ENCODE results near the gene VRK3.

VRK3 gene

DNA sequence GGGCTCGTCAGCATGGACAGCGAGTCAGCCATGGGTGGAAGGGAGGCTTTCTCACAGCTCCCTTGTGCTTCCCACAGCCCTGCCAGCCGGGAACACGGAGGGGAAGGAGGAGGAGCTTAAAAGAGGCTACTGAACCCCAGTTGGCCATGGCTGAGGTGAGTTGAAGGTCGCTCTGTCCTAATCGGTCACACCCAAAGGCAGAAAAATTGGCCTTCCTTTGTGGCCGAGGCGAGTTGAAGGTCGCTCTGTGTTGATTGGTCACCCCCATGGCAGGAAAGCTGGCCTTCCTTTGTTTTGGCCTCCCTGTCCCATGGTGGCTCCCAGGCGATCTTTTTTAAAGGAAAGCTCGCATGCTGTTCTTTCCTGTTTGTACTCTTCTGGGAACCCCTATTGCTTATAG, 5.8 kb upstream of the VRK3 start:
- DNase-seq (ENCODE audit: low read depth in 2 of 2) = no peak

DNA sequence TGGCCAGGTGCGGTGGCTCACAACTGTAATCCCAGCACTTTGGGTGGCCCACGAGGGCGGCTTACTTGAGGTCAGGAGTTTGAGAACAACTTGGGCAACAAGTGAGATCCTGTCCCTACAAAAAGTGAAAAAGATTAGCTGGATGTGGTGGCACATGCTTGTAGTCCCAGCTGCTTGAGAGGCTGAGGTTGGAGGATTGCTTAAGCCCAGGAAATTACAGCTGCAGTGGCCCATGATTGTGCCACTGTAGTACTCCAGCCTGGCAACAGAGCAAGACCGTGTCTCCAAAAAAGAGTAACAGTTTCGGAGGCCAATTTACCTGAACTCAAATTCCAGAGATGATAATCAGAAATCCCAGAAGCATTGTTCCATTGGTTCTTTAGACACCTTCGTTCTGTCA, 5.1 kb upstream of the VRK3 start:
- no peak for DNase-seq (ENCODE audit: low read depth in 2 of 2)

DNA sequence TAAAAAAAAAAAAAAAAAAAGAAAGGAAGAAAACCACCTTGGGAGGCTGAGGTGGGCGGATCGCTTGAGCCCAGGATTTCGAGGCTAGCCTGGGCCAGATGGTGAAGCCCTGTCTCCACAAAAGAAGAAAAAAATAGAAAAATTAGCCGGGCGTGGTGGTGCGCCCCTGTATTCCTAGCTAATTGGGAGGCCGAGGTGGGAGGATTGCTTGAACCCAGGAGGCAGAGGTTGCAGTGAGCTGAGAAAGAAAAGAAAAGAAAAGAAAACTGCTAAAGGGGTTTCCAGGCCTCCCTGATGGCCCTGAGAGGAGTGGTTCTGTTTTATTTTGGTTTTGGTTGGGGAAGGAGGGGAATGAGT, 1.4 kb upstream of the VRK3 start:
- no peak for DNase-seq (ENCODE audit: low read depth in 2 of 2)

DNA sequence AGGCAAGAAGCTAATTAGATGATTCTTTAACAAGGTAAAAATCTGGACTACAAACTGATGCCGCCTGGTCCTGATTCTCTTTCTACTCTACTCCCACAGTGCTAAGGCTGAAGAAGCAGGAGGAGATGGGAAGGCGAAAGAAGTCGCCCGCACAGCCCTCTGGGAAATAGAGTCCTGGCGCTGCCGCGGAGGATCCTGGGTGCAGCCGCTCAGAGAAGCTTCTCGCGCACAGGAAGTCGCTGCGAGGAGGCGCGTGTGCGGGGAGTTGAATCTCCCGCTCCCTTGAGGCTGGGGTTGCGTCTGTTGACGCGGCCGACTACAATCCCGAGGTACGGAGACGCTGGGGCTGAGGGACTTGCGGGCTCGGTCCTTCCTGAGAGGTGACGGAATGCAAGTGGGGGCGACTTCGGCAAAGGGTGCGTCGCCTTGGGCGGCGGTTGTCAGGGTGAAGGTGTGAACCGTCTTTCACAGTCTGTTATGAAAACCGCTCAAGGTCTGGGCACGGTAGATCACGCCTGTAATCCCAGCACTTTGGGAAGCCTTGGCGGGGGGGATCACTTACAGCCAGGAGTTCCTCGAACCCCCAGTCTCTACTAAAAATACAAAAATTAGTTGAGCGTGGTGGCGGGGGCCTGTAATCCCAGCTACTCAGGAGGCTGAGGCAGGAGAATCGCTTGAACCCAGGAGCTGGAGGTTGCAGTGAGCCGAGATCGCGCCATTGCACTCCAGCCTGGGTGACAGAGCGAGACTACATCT, 800 bp upstream of the VRK3 start, which contains the start of gene ZNF473:
ZNF473 (plus strand) TSS at position 212 of the 756 bp plus-strand sequence. CDS start 5,078 bp downstream, outside the sequence.
- peak; percentile 80 to 86 for DNase-seq (ENCODE audit: low read depth in 2 of 2)

DNA sequence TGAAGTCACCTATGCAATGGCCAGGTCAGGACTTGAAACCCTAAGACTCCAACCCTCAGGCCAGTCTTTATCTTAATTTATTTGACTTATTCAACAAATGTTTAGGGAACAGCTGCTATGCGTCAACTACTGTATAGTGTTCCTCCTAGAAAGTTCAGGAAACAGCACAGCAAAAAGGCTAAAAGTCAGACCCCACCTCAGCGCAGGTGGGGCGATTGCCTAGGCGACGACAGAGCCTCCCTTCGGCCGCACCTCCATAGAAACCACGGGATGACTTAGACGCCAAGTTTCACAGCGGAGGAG, 502 bp downstream of the VRK3 start:
- DNase-seq (ENCODE audit: low read depth in 2 of 2) = no peak

DNA sequence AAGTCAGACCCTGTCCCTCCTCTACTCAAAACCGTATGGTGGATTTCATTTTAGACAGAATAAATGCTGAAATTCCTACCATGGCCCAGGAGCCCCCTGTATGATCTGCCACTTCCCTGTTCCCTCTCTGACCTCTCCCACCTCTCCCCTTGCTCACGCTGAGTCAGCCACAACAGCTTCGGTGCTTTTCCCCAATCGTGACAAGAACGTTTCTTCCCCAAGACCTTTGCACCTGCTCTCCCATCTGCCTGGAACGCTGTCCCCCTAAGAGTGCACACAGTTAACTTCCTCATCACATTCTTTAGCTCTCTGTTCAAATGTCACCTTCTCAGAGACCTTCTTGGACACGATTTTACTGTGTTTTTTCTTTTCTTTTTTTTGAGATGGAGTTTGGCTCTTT, 2.3 kb downstream of the VRK3 start:
- DNase-seq (ENCODE audit: low read depth in 2 of 2) = no peak

DNA sequence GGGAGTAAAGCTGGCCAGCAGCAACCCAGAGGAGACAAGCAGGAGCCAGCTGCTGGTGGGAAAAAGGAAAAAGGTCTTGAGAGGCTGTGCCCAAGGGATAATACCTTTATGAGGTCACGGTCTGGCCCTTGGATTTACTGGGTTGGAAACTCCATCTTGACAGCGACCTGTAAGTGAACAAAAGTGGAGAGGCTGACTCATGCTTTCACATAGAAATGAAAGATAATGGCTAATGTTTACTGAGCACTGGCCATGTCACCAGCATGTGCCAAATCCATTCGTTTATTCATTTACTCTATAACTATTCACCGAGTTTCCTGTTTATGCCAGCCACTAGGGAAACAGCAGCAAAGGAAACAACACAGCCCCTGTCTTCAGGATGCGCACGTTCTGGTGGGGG, 4.7 kb downstream of the VRK3 start:
- DNase-seq (ENCODE audit: low read depth in 2 of 2) = no peak

DNA sequence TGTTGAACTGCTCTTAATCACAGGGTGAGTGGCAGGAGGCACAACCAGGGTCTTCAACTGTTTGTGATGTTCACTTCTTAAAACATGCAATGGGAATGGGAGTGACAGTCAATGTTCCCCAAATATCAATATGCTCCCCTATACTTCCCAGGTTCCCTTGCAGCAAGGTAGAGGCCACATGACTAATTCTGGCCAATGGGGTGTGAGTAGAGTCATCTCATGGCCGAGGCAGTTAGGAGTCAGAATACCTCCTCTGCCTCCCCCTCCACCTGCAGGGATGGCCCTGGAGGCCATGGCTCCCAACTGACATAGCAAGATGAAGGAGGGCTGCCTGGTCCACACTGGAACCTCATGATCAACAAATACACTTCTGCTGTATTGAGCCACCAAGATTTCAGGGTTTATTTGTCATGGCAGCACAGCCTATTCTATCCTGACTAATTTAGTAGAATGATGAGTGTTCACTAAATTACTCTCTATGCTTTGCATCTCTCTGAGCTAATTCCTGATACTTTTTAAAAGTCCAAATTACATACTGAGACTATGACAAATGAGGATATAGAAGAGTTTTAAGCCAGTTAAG, 8.9 kb downstream of the VRK3 start:
- no peak for DNase-seq (ENCODE audit: low read depth in 2 of 2)

DNA sequence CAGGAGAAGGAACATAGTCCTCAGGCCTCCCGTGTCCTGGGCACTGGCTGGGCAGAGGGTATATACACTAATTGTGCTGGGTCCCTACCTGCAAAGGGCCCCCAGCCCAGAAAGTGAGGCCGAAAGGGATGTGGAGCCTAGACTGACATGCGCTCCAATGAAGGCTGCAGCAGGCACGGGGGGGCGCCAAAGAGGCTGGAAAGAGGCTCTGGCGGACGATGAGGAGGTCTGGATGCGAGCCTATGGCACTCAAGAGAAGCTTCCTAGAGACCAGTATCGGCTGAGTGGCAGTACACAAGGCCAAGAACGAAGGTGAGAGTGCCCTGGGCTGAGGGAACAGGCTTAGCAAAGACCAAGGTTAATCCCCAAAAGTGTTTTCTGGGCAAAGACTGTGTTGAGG, 16.6 kb downstream of the VRK3 start:
- no peak for DNase-seq (ENCODE audit: low read depth in 2 of 2)

DNA sequence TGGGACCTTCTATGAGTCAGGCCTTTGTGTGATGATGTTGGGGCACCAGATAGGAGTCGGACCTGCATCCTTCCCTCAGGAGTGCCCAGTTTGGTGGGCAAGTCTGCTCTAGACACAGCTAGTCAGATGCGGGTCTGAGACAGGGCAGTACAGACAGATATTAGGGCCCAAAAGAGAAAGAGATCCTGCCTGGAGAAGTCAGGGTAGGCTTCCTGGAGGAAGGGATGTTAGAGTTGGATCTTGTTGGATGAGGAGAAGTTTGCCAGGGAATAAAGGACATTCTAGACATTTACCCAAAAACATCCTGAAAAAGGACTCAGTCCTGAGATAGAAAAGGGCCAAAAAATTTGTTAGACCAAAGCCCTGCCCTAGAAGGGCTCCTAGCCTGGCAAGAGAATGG, 17.2 kb downstream of the VRK3 start:
- no peak for DNase-seq (ENCODE audit: low read depth in 2 of 2)

DNA sequence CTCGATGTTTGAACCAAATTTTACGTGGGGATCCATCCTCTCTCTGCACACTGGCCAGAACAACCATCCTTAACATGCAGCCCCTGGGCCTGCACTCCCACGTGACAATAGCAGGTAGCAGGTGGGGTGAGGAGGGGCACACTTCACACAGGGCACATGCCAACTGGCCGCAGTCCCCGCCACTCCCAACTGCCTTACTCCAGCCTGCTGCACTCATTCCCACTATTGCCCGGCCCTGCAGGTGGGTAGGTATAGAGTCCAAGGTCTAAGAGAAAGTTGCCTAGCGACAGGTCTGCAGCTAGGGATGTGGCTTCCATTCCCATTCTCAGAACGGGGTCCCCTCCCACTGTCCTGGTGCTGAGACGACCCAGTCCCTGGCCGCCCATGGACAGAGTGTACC, 18.0 kb downstream of the VRK3 start:
- no peak for DNase-seq (ENCODE audit: low read depth in 2 of 2)

DNA sequence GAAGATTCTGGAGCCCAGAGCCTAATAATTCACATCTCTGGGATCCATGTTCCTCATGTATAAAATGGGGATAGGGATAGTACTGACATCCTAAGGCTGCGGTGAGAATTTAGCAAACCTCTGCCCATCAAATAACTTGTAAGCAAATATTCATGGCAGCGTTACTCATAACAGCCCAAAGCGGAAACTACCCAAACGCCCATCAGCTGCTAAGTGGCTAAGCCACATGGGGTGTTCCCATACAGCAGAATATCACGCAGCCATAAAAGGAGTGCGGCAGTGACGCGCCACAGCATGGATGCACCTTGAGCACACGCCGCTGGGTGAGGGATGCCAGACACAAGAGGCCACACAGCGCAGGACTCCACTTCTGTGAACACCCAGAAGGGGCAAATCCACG, 19.7 kb downstream of the VRK3 start:
- no peak for DNase-seq (ENCODE audit: low read depth in 2 of 2)

DNA sequence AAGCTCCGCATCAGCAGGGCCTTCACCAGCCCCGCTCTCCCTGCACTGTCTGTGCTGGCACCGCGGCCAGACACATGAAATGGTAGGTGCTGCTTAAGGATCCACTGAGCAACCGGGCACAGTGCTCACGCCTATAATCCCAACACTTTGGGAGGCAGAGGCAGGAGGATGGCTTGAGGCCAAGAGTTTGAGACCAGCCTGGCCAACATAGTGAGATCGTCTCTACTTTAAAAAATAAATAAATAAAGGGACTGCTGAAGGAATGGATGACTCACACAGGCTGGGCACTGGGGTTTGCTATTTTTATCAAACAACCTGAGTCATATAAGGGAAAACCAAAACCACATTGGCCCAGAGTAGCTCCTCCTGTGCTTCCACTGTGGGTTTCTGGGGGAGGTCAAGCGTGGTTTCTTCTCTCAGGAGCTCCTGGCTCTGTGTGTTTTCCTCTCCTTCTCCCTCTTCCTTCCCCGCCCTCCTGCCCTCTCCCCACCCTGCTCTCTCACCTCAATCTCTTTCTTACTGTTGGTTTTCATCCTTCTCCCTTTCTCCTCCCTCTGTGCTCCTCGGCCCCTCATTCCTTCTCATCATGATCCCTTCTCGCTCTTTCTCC, 21.3 kb downstream of the VRK3 start:
- DNase-seq (ENCODE audit: low read depth in 2 of 2) = peak in 1 of 2 donors; percentile 14

DNA sequence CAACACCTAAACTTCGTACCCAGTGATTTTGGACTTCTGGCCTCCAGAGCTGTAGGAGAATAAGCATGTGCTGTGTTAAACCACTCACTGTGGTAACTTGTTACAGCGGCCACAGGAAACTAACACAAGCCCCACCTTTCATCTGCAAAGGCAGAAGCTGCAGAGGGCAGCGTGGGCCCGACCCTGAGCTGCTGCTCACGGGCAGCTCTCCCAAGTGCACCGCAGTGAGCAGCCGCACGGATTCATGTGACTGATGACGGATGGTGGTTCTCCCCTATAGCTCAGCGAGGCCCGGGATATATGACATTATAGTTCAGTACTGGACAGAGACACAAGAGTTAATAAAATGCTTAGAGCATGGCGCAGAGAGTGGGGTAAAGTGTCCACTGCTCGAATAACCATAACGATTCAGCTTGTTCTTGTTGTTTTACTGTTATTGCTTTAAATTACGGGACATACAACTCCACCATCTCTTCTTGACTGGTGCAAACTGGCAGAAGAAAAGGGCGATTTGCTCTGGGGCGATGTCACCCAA, 21.9 kb downstream of the VRK3 start:
- DNase-seq (ENCODE audit: low read depth in 2 of 2) = no peak

DNA sequence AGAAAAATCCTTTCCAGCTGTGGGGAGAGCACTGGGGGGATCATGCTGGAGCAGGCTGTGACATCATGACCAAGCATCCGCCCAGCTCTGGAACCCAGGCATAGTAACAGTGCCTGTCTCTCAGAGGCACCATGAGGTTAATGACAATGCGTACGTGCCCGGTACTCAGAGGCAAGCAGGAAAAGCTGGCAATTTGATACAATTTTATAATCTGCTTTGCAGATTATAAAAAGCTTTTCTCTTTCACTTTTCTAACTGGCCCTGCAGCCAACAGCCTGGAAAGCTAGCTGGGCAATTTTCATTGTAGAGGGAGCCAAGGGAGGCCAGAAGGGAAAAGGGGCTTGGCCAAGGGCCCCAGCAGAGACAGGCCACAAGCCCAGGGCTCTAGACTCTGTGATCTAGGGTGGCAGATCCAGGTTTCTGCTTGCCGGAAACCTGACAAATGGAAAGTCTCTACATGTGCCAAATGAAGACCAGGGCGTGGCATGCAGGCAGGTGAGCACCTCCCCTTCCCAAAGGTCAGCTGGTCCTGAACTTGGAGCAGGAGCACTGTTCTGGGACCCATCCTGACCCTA, 22.7 kb downstream of the VRK3 start:
- DNase-seq (ENCODE audit: low read depth in 2 of 2) = no peak

DNA sequence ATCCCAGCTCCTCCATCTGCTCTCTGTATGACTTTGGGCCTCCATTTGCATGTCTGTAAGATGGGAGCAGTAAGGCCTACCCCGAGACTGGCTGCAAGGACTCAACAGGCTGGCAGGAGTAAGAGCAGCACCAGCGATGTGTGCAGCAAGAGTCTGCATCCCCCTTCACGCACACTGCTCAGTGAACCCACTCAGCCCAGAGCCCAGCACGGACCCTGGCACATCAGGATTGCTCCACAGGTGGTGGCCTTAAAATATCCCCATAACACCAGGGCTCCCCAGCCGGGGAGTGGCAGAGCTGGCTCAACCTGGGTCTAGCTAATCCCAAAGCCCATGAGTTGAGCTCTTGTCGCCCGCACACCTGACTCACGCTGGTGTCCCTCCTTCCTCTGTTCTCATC, 23.4 kb downstream of the VRK3 start:
- DNase-seq (ENCODE audit: low read depth in 2 of 2) = no peak

DNA sequence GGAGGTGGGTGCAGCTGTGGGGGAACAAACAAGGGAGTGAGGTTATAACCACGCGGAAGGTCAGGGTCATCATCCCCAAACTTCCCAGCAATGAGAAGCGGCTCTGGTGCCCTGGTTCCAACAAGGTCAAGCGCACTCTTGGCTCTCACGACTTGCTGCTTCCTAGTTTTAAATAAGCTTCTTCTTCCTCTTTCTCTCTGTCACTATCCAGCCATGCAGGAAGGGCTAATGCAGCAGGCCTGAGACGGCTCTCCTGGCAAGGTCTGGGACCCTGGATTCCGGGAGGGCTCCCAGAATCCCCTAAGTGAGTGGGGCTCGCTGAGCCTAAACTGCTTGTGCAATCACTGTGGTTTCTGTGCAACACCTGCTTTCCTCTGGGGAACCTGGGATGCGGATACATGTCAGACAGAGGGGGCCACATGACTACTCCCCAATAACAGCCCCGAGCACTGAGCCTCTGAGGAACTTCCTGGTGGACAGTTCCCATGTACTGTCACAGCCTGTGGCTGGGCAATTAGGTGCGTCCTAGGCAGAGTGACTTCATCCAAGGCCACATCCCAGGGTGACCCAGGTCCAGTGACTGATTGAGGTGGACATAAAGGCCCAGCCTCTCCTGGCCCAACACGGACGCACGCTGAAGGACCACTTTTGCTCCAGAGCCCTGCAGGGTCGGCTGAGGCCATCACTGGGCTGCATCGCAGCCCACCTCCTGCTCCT, 24.2 kb downstream of the VRK3 start:
- no peak for DNase-seq (ENCODE audit: low read depth in 2 of 2)

DNA sequence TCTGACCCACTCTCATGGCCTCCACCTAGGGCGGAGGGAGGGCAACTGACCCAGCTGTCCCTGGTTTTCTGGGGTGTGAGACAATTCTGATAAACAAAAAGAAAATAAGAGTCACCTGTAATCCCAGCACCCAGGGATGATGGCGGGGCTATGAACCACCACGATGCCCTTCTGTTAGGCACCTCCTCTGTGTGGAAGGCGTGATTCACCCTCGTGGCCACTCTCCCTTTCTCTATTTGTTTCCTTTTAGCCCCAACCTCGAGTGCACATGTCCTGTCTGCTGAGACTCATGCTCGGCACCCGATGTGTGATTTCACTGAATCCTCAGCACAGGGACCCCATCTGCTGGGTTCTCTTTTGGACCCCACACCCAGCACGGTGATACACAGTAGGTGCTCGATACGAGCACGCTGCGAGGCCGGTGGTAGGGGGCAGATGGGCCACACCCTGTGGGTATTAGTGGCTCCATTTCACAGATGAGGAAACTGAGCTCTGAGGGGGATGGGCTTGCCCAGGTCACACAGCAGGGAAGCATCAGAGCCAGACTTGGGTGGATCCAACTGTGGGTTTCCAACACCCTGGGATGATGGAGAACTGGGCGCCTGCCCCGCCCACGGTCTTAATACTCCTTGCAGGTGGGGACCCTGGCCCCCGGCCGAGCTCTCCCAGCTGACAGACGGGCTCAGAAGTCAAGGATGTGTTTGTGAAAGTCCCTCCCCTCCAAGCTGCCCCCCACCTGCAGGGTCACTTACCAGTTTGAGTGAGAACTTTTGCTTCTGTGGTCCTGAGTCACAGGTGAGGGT, 24.9 kb downstream of the VRK3 start:
- DNase-seq (ENCODE audit: low read depth in 2 of 2) = no peak

DNA sequence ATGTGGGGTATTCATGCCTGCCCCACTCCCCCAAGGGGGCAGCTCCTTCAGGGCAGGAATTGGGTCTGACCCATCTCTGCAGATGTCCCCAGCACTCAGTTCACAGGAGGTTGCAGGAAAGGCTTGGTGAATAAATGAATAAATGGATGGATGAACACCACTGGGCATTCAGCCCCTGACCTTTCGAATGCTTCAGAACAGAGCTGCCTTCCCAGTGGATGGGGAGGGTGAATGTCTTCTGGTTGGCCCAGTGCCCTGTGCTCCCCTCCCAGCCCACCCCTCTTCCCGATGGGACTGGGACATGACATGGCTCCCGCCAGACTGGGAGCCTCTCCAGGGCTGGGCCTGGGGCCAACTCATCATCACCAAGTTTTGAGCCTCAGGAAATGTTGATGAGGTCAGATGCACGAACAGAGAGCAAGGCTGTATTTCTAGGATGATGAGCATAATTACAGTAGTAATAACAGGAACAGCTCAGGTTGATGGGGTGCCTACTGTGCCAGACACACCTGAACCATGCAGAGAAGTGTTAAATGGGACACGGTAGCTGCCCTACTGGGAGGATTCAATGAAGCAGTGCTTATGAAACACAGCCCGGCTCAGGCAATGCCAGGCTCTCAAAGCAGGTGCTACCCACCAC, 25.7 kb downstream of the VRK3 start:
- no peak for DNase-seq (ENCODE audit: low read depth in 2 of 2)

DNA sequence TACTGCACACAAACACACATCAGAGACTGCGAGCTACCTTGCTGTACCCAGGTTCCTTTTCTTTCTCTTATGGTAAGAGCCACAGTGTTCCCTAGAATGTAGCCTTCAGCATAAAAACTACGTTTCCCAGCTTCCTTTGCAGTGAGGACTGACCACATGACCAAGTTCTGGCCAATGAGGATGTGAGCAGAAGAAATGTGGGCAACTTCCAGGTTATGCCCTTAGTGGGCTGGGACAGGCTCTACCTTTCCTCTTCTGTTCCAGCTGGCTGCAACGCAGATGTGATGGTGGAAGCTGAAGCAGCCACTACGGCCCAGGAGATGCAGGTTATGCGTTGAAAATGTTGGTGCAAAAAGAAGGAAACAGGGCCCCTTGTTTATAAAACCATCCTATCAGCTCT, 27.5 kb downstream of the VRK3 start:
- no peak for DNase-seq (ENCODE audit: low read depth in 2 of 2)

DNA sequence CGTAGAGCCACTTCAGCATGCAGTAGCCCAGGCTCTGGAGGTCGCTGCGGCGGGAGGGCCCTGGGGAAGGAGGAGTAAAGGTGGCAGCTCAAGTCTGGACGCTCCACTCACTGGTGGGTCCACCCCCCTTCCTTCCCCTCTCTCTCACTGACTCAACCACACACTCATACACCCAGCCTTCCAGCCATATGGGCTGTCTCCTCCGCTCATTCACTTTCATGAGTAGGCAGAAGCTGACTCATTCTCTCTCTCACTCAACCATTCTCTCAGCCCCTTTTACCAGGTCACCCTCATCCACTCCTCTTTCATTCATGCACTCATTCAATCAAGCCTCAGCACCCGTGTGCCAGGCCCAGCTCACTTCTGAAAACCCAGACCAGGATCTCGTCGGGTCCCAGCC, 36.7 kb downstream of the VRK3 start:
- DNase-seq (ENCODE audit: low read depth in 2 of 2) = no peak

Data from activated CD8-positive, alpha-beta memory T cell treated with anti-CD3 and anti-CD28 coated beads for 4 hours (primary cell).